ENCODE data around the gene PWP2.
"Not testable (repeated sequence)": the region's sequence is repeated elsewhere in the genome, so short reads cannot be mapped to it uniquely, and the experiment has no call there.

PWP2 gene

DNA sequence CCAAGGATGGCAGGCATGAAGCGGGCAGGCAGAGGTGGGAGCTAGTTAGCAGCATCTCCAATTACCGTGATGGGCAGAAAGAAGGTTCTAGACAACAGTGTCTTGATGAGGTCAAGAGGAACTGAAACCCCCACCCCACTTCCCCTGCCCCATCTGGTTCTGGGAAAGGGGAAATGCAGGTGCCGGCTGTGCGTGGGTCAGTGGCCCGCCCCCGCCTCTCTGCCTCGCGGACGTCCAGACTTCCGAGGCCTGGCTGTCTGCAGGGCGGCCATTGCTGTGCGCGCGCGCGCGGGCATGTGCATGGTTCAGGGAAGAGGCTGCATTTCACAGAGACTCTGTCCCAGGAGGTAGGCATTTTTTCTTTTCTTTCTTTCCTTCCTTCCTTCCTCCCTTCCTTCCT, 68.0 kb downstream of the PWP2 start:
- not testable (repeated sequence) for H2BK120ac ChIP-seq (ENCODE audit: low read depth, low read length); H3K27me3 ChIP-seq (ENCODE audit: control insufficient read depth in 1 of 2, insufficient read depth in 1 of 2, low read length in 2 of 2); H2BK5ac ChIP-seq (ENCODE audit: low read depth, low read length, poor library complexity, severe bottlenecking); H3K4me1 ChIP-seq (ENCODE audit: control insufficient read depth, insufficient read depth, low read depth, low read length); H2BK15ac ChIP-seq (ENCODE audit: low read depth, poor library complexity, severe bottlenecking); H2BK12ac ChIP-seq (ENCODE audit: low read length in 2 of 2); DNase-seq; H3K14ac ChIP-seq (ENCODE audit: low read length in 2 of 2); H3K4me3 ChIP-seq (ENCODE audit: insufficient read depth in 1 of 2, low read depth in 1 of 2, low read length in 2 of 2); H3K4me2 ChIP-seq (ENCODE audit: low read length, poor library complexity, severe bottlenecking); H3K9me3 ChIP-seq (ENCODE audit: control insufficient read depth, low read length); H4K8ac ChIP-seq (ENCODE audit: low read length); H3K9ac ChIP-seq (ENCODE audit: low read length); H2AFZ ChIP-seq (ENCODE audit: low read depth, low read length); H4K91ac ChIP-seq (ENCODE audit: low read length); H3K36me3 ChIP-seq (ENCODE audit: control insufficient read depth in 1 of 2, insufficient read depth in 2 of 2, low read depth in 1 of 2, low read length in 2 of 2); H3K23ac ChIP-seq (ENCODE audit: low read length in 2 of 2); H3K79me1 ChIP-seq (replicated peaks; ENCODE audit: low read length, poor library complexity, severe bottlenecking); H3K27ac ChIP-seq (ENCODE audit: low read length, poor library complexity, severe bottlenecking); H3K4ac ChIP-seq (ENCODE audit: low read depth in 1 of 2, low read length in 2 of 2); H2AK5ac ChIP-seq (ENCODE audit: low read length, severe bottlenecking); H3K18ac ChIP-seq (ENCODE audit: low read depth in 1 of 2, low read length in 2 of 2)
- WGBS, result no CpG with 5 or more reads among the region's 17 CpGs

DNA sequence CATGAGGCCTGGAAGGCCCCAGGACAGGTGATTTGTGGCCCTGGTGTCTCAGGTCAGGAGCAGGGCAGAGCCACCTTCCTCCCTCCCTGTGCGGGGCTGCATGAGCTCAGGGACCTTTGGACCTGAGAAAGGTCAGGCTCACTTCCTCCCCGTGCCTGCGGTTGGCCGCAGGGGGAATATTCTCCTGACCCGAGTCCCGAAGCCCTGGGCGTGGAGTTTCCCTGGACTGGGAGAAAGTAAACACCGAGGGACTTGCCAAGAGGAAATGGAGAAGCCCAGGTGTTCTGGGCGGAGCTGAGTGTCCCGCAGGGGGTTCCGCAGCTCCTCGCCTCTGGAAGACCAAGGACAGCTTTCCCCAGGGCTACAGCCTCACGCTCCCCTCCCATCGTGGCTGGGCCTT, 68.9 kb downstream of the PWP2 start:
- H3K9me3 ChIP-seq (ENCODE audit: control insufficient read depth, low read length); H2AFZ ChIP-seq (ENCODE audit: low read depth, low read length); H2BK5ac ChIP-seq (ENCODE audit: low read depth, low read length, poor library complexity, severe bottlenecking); H3K18ac ChIP-seq (ENCODE audit: low read depth in 1 of 2, low read length in 2 of 2); H3K23ac ChIP-seq (ENCODE audit: low read length in 2 of 2); DNase-seq; H3K4me3 ChIP-seq (ENCODE audit: insufficient read depth in 1 of 2, low read depth in 1 of 2, low read length in 2 of 2); H3K14ac ChIP-seq (ENCODE audit: low read length in 2 of 2); H3K27me3 ChIP-seq (ENCODE audit: control insufficient read depth in 1 of 2, insufficient read depth in 1 of 2, low read length in 2 of 2); H3K9ac ChIP-seq (ENCODE audit: low read length); H2AK5ac ChIP-seq (ENCODE audit: low read length, severe bottlenecking); H3K4me1 ChIP-seq (ENCODE audit: control insufficient read depth, insufficient read depth, low read depth, low read length); H3K36me3 ChIP-seq (ENCODE audit: control insufficient read depth in 1 of 2, insufficient read depth in 2 of 2, low read depth in 1 of 2, low read length in 2 of 2); H2BK120ac ChIP-seq (ENCODE audit: low read depth, low read length); H3K4ac ChIP-seq (ENCODE audit: low read depth in 1 of 2, low read length in 2 of 2); H3K4me2 ChIP-seq (ENCODE audit: low read length, poor library complexity, severe bottlenecking); H3K27ac ChIP-seq (ENCODE audit: low read length, poor library complexity, severe bottlenecking); H2BK12ac ChIP-seq (ENCODE audit: low read length in 2 of 2); H4K91ac ChIP-seq (ENCODE audit: low read length); H2BK15ac ChIP-seq (ENCODE audit: low read depth, poor library complexity, severe bottlenecking); H3K79me1 ChIP-seq (replicated peaks; ENCODE audit: low read length, poor library complexity, severe bottlenecking); H4K8ac ChIP-seq (ENCODE audit: low read length): not testable (repeated sequence)
- WGBS, result no CpG with 5 or more reads among the region's 14 CpGs
